GM23248 (cell line): Measurements from ENCODE around the gene MAML3. TPM values are rescaled to one million over a fixed set of nuclear protein-coding genes. Genes with fewer than 3 reads are reported as not detected.
A peak's percentile ranks its signal among the peaks of the same experiment; 100 is the strongest.

Source experiments
- DNase-seq: peaks from one replicate; pipeline ENCODE4 v3.0.0-alpha.2; 2015
- H2AFZ ChIP-seq: fragments of 200-600 bp; sonication (generic); 2 replicates; pipeline ENCODE4 v1.6.1; 2016; ENCODE audit warnings: antibody characterized with exemption
- H3F3A ChIP-seq: fragments of 200-600 bp; sonication (generic); 2 replicates; pipeline ENCODE4 v1.6.1; 2016; ENCODE audit warnings: mild to moderate bottlenecking, antibody characterized with exemption, mixed run types; ENCODE audit not compliant: insufficient read depth
- H3K27ac ChIP-seq: fragments of 200-600 bp; sonication (generic); 2 replicates; pipeline ENCODE4 v1.5.1; 2016; ENCODE audit warnings: mild to moderate bottlenecking
- H3K27me3 ChIP-seq: fragments of 200-600 bp; sonication (generic); replicated peaks from 2 replicates; pipeline ENCODE4 v1.6.1; 2016; ENCODE audit warnings: mild to moderate bottlenecking; ENCODE audit not compliant: insufficient read depth
- H3K36me3 ChIP-seq: fragments of 200-600 bp; sonication (generic); 2 replicates; pipeline ENCODE4 v1.6.1; 2016; ENCODE audit warnings: low read depth, mild to moderate bottlenecking
- H3K4me1 ChIP-seq: fragments of 200-600 bp; sonication (generic); 2 replicates; pipeline ENCODE4 v1.6.1; 2016; ENCODE audit warnings: mild to moderate bottlenecking; ENCODE audit not compliant: insufficient read depth
- H3K4me2 ChIP-seq: fragments of 200-600 bp; sonication (generic); one replicate; pipeline ENCODE4 v1.6.1; 2016; ENCODE audit warnings: mild to moderate bottlenecking; ENCODE audit not compliant: unreplicated experiment
- H3K4me3 ChIP-seq: fragments of 200-600 bp; sonication (generic); 2 replicates; pipeline ENCODE4 v1.5.1; 2016; ENCODE audit warnings: mild to moderate bottlenecking
- H3K79me2 ChIP-seq: fragments of 200-600 bp; sonication (generic); 2 replicates; pipeline ENCODE4 v1.6.1; 2016; ENCODE audit warnings: mild to moderate bottlenecking; ENCODE audit not compliant: insufficient read depth
- H3K9ac ChIP-seq: fragments of 200-600 bp; sonication (generic); 2 replicates; pipeline ENCODE4 v1.6.1; 2016; ENCODE audit warnings: mild to moderate bottlenecking
- H3K9me2 ChIP-seq: fragments of 200-600 bp; sonication (generic); 2 replicates; pipeline ENCODE4 v1.6.1; 2016; ENCODE audit warnings: mixed run types, mild to moderate bottlenecking, moderate library complexity; ENCODE audit not compliant: insufficient read depth
- H3K9me3 ChIP-seq: fragments of 200-600 bp; sonication (generic); one replicate; pipeline ENCODE4 v1.6.1; 2017; ENCODE audit warnings: low read depth
- H4K20me1 ChIP-seq: fragments of 200-600 bp; sonication (generic); 2 replicates; pipeline ENCODE4 v1.6.0; 2016; ENCODE audit not compliant: insufficient read depth
- EZH2 ChIP-seq: fragments of 200-600 bp; sonication (generic); IDR thresholded peaks from 2 replicates; pipeline ENCODE4 v1.6.1; 2018; ENCODE audit warnings: antibody characterized with exemption, mild to moderate bottlenecking; ENCODE audit not compliant: insufficient read depth, poor library complexity, severe bottlenecking
- EZH2phosphoT487 ChIP-seq: fragments of 200-600 bp; sonication (generic); IDR thresholded peaks from 2 replicates; pipeline ENCODE4 v1.6.1; 2018; ENCODE audit warnings: antibody characterized with exemption, moderate library complexity, mild to moderate bottlenecking, low read depth; ENCODE audit not compliant: insufficient read depth
- WGBS, 2 experiments: methylation state at CpG; one replicate each; pipeline ENCODE4 v1.1.6; 2015 to 2017; ENCODE audit warnings: low lambda C conversion rate in 2 of 2, low coverage in 1 of 2; ENCODE audit errors: missing lambda C conversion rate in 2 of 2; 5-methylcytosine and 5-hydroxymethylcytosine counted together
- in situ Hi-C: fragments of 300-500 bp; cut with MboI; formaldehyde crosslinking; loops from 2 replicates; pipeline ENCODE4 v1.15.0; 2020
- polyA plus RNA-seq: library from polyadenylated mRNA; unstranded; fragments of >200 nt; fragmentation: Nextera tagmentation; extraction: Ambion mirVana; gene quantifications from 2 replicates; pipeline ENCODE4 v1.2.1, GENCODE V29; 2016
- total RNA-seq: library from RNA; depleted of rRNA; stranded (reverse); fragments of >200 nt; shearing (Covaris generic); gene quantifications from 2 replicates; pipeline ENCODE4 v1.2.3, GENCODE V29; 2014

Gene MAML3
- total and polyA plus RNA-seq, 2 experiments from 2014 or later = 0.96 to 1.5 TPM

DNA sequence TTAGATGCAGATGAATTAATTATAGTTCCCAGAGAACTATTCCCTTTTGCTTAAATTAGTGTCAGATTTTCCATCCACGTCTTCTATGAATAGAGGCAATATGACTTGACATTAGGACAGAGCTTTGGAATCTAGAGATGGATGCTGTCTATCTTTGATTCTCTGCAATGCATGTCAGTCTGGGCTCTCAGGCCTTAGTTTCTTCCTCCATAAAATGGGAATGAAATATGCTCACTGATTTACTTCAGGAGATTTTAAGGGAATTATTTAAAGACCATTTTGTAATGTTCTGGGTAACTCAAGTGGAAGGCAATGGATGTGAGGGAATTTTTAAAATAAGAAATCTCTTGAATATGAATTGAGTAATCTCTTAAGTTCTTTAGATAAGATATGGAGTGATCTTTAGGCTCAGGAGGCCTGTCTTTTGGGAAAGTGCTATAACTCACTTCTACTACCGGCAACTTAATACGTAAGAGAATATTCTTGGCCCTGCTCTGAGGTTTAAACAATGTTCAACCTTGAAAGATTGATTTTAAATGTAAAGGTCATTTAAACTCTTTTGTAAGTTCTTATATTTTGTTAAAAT is 459.4 kb downstream of the MAML3 start:
- no peaks in the 10 kb centered on the region for H3K79me2 ChIP-seq
- no peak for DNase-seq
- H2AFZ ChIP-seq = no peak overlapping the region
- no peak overlapping the region for H3K27ac ChIP-seq
- H3K27me3 ChIP-seq = no peaks in the 10 kb centered on the region
- H3K9me2 ChIP-seq = no peaks in the 10 kb centered on the region
- WGBS, 2 experiments = 77 to 80% methylated on average over 3 of the region's 3 CpGs
- no peaks in the 10 kb centered on the region for H3F3A ChIP-seq
- in situ Hi-C loops = no loop called here
- H3K4me1 ChIP-seq = no peaks in the 10 kb centered on the region
- H3K36me3 ChIP-seq = no peaks in the 10 kb centered on the region
- no peak overlapping the region for H3K4me3 ChIP-seq
- no peak for TF ChIP-seq EZH2phosphoT487
- no peak for TF ChIP-seq EZH2
- no peaks in the 10 kb centered on the region for H3K9me3 ChIP-seq
- no peak overlapping the region for H3K4me2 ChIP-seq
- H3K9ac ChIP-seq = no peak overlapping the region
- no peaks in the 10 kb centered on the region for H4K20me1 ChIP-seq

DNA sequence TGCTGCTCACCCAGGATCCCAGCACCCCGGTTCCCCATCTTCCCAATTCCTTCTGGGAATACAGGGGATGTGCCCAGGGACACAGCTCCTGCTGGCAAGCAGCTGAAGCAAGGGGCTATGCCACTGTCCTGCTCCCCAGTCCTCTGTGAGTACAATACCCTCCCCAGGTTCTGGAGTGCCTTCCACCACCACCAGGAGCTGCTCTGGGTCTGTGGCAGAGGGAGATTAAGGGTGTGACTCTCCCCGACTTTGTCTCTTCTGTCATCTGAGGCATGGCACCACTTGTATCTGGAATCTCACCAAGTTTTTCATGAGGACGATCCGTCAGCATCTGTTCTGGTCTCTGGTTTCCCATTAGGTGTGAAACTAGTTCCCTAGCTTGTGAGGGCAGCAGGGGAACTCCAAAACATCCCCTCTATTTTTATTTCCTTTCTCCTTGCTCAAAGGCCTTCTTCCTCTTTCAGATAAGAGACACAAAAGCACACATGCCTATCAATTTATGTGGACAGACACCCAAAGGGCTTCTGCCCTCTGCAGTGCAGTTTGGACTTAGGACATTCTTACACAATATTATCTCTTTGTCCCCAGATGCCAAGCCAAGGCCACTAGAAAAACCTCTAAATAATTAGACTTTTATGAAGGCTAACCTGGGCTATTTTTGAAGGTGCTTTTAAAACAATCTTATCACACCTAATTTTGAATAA is 461.5 kb downstream of the MAML3 start:
- H3K9me3 ChIP-seq = no peaks in the 10 kb centered on the region
- no peaks in the 10 kb centered on the region for H4K20me1 ChIP-seq
- WGBS, 2 experiments = 44 to 51% methylated on average over 4 of the region's 4 CpGs
- H3K9me2 ChIP-seq = no peaks in the 10 kb centered on the region
- no peak overlapping the region for H3K9ac ChIP-seq
- no peak overlapping the region for H2AFZ ChIP-seq
- no peak overlapping the region for H3K27ac ChIP-seq
- H3K27me3 ChIP-seq = no peaks in the 10 kb centered on the region
- DNase-seq = no peak
- H3K4me1 ChIP-seq = no peaks in the 10 kb centered on the region
- H3K36me3 ChIP-seq = no peaks in the 10 kb centered on the region
- H3F3A ChIP-seq = no peaks in the 10 kb centered on the region
- no peak for TF ChIP-seq EZH2
- TF ChIP-seq EZH2phosphoT487 = no peak
- in situ Hi-C loops = no loop called here
- no peak overlapping the region for H3K4me3 ChIP-seq
- no peak overlapping the region for H3K4me2 ChIP-seq
- H3K79me2 ChIP-seq = no peaks in the 10 kb centered on the region

DNA sequence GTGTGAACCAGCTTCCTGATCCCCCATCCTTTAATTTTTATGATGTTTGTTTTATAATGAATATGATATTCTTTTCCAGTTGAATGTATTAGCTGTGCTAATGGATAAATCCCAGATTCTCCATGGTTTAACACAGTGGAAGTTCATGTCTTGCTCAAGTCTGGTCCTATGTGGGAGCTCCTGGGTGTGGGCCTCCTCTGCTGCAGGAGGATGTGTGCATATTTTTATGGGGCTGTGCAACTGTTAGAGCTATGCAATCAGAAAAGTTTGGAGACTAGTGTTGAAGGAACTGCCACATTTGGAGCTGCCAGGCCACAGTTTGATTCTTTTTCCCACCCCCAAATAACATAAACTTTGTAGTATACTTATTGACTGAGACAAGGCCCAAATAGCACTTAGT is 463.6 kb downstream of the MAML3 start:
- no peaks in the 10 kb centered on the region for H3K4me1 ChIP-seq
- H4K20me1 ChIP-seq = no peaks in the 10 kb centered on the region
- no peaks in the 10 kb centered on the region for H3K36me3 ChIP-seq
- no peaks in the 10 kb centered on the region for H3F3A ChIP-seq
- H2AFZ ChIP-seq = no peak overlapping the region
- H3K9me3 ChIP-seq = no peaks in the 10 kb centered on the region
- no peak overlapping the region for H3K9ac ChIP-seq
- no peak overlapping the region for H3K27ac ChIP-seq
- TF ChIP-seq EZH2phosphoT487 (no peak), EZH2 (no peak)
- H3K4me3 ChIP-seq = no peak overlapping the region
- no peaks in the 10 kb centered on the region for H3K9me2 ChIP-seq
- H3K27me3 ChIP-seq = no peaks in the 10 kb centered on the region
- H3K4me2 ChIP-seq = no peak overlapping the region
- in situ Hi-C loops = no loop called here
- H3K79me2 ChIP-seq = no peaks in the 10 kb centered on the region
- DNase-seq = no peak

DNA sequence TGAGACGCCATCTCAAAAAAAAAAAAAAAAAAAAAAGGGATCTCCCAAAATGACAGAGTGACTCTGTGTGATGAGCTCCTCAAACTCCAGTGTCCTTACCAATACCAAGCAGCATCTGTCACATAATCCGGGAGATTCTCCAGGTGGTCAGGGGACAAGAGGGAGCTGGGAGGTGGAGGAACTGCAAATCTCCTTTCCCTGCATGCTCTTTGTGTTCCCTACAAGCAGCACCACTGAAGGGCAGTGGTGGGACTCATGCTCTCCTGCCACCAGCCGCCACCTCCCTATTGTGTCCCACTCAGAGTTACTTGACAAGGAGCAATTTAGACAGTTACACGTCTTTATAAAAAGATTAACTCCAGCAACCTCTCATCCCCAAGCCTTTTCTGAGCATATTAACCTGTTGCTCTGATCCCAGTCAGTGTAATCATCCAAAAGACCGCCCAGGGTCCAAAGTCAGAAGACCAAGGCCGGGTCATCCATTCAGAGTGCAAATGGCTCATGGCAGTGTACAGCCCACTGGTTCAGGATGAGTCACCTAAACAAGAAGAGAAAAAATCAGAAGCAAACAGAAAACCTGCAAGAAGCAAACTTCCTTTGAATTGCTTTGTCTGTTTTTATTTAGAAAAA is 464.8 kb downstream of the MAML3 start:
- Histone ChIP-seq H3K9me2 (no peaks in the 10 kb centered on the region), H3K4me1 (no peaks in the 10 kb centered on the region), H3K79me2 (no peaks in the 10 kb centered on the region), H3K4me2 (no peak overlapping the region), H2AFZ (no peak overlapping the region), H3K4me3 (no peak overlapping the region), H3F3A (no peaks in the 10 kb centered on the region), H3K9ac (no peak overlapping the region), H3K36me3 (no peaks in the 10 kb centered on the region), H3K27ac (no peak overlapping the region), H3K9me3 (no peaks in the 10 kb centered on the region), H3K27me3 (no peaks in the 10 kb centered on the region), H4K20me1 (no peaks in the 10 kb centered on the region)
- DNase-seq = peak; percentile 18
- WGBS, 2 experiments = 83 to 85% methylated on average over 6 of the region's 6 CpGs
- in situ Hi-C loops = no loop called here
- no peak for TF ChIP-seq EZH2phosphoT487
